GM19025 (cell line): ENCODE results near the gene FNDC3B.
"Not testable (repeated sequence)": the region's sequence is repeated elsewhere in the genome, so short reads cannot be mapped to it uniquely, and the experiment has no call there.

ENCODE experiments used
- ATAC-seq: cut with Tn5 transposase; IDR thresholded peaks from one replicate; pipeline ENCODE4 v1.9.1; 2021; ENCODE audit warnings: mild to moderate bottlenecking, low read depth, moderate library complexity; ENCODE audit not compliant: unreplicated experiment

The FNDC3B gene

GRCh38 chr3:172251211-172251610, 211.8 kb downstream of the FNDC3B start:
- ATAC-seq, result no peak

- ATAC-seq, result no peak
These were observed 213.8 kb downstream of the FNDC3B start for GRCh38 chr3:172253200-172253599.

GRCh38 chr3:172254542-172254941, 215.2 kb downstream of the FNDC3B start:
- no peak for ATAC-seq

GRCh38 chr3:172255321-172255720, 215.9 kb downstream of the FNDC3B start:
- ATAC-seq, result not testable (repeated sequence)

GRCh38 chr3:172256101-172256734, 216.8 kb downstream of the FNDC3B start:
- no peak for ATAC-seq

- ATAC-seq, result no peak
These were observed 218.4 kb downstream of the FNDC3B start for GRCh38 chr3:172257648-172258400.

GRCh38 chr3:172258624-172259023, 219.2 kb downstream of the FNDC3B start:
- no peak for ATAC-seq

- ATAC-seq, result no peak
These were observed 219.7 kb downstream of the FNDC3B start for GRCh38 chr3:172259111-172259541.

GRCh38 chr3:172259726-172260248, 220.4 kb downstream of the FNDC3B start:
- ATAC-seq, result no peak

GRCh38 chr3:172260381-172260780, 221.0 kb downstream of the FNDC3B start:
- ATAC-seq, result no peak

GRCh38 chr3:172261054-172261453, 221.7 kb downstream of the FNDC3B start:
- ATAC-seq, result no peak

GRCh38 chr3:172262991-172263608, 223.7 kb downstream of the FNDC3B start:
- no peak for ATAC-seq

- ATAC-seq, result no peak
These were observed 224.6 kb downstream of the FNDC3B start for GRCh38 chr3:172263781-172264486.

- ATAC-seq, result no peak
These were observed 226.7 kb downstream of the FNDC3B start for GRCh38 chr3:172266103-172266502.

- no peak for ATAC-seq
These were observed 229.0 kb downstream of the FNDC3B start for GRCh38 chr3:172268425-172268824.

- no peak for ATAC-seq
These were observed 229.5 kb downstream of the FNDC3B start for GRCh38 chr3:172268868-172269267.

- peak; percentile 88 for ATAC-seq
These were observed 231.3 kb downstream of the FNDC3B start for GRCh38 chr3:172270557-172271166.

- ATAC-seq, result no peak
These were observed 232.1 kb downstream of the FNDC3B start for GRCh38 chr3:172271386-172271976.

GRCh38 chr3:172272698-172273097, 233.3 kb downstream of the FNDC3B start:
- no peak for ATAC-seq

GRCh38 chr3:172273378-172273777, 234.0 kb downstream of the FNDC3B start:
- no peak for ATAC-seq
